Neural cell (in vitro differentiated cells): ENCODE results near the gene BTD.

Source experiments
- EP300 ChIP-seq: fragments of 450-650 bp; conservative IDR thresholded peaks from 2 replicates; pipeline ENCODE4 v1.6.1; 2014; ENCODE audit warnings: antibody characterized with exemption, mild to moderate bottlenecking, moderate library complexity; ENCODE audit not compliant: poor library complexity, severe bottlenecking
- EZH2 ChIP-seq: fragments of 200-600, 300-800 bp; shearing (Covaris generic), sonication (generic); IDR thresholded peaks from 2 replicates; pipeline ENCODE4 v1.6.1; 2014; ENCODE audit warnings: antibody characterized with exemption, low read length, borderline replicate concordance, mild to moderate bottlenecking; ENCODE audit not compliant: insufficient read depth, poor library complexity, severe bottlenecking
- POLR2AphosphoS5 ChIP-seq: IDR thresholded peaks from 2 replicates; pipeline ENCODE4 v1.6.1; 2012
- SMC3 ChIP-seq: fragments of 450-650 bp; conservative IDR thresholded peaks from 2 replicates; pipeline ENCODE4 v1.6.1; 2014; ENCODE audit warnings: antibody characterized with exemption, mild to moderate bottlenecking, moderate library complexity; ENCODE audit not compliant: poor library complexity
- TF ChIP-seq, protein P1 (sequence below): fragments of 450-650 bp; IDR thresholded peaks from 2 replicates; pipeline ENCODE4 v1.5.1; 2014; ENCODE audit warnings: antibody characterized with exemption, mild to moderate bottlenecking, moderate library complexity; ENCODE audit not compliant: poor library complexity, severe bottlenecking

DNA sequence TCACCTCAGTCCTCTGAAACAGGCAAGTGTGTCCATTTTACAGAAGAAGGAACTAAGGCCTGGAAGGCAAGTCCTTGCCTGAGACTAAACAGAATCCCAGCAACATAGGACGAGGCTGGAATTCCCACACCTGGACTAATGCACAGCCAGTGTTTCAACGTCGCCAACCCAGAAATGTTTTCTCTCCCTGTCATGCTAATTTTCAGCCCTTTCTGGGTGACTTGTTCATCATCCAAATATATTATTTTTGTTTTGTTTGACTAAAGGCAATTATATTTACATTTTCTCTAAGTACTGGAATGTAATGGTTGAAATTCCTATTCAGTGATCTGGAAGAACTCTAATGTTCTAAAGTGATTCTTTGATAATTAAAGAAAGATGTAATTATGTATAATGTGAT, 51.8 kb downstream of the BTD start:
- TF ChIP-seq EZH2 (no peak), EP300 (no peak), POLR2AphosphoS5 (no peak), SMC3 (no peak)
- TF ChIP-seq, protein P1, sequence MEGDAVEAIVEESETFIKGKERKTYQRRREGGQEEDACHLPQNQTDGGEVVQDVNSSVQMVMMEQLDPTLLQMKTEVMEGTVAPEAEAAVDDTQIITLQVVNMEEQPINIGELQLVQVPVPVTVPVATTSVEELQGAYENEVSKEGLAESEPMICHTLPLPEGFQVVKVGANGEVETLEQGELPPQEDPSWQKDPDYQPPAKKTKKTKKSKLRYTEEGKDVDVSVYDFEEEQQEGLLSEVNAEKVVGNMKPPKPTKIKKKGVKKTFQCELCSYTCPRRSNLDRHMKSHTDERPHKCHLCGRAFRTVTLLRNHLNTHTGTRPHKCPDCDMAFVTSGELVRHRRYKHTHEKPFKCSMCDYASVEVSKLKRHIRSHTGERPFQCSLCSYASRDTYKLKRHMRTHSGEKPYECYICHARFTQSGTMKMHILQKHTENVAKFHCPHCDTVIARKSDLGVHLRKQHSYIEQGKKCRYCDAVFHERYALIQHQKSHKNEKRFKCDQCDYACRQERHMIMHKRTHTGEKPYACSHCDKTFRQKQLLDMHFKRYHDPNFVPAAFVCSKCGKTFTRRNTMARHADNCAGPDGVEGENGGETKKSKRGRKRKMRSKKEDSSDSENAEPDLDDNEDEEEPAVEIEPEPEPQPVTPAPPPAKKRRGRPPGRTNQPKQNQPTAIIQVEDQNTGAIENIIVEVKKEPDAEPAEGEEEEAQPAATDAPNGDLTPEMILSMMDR, result no peak
